ENCODE results near the gene C14orf132.

DNA sequence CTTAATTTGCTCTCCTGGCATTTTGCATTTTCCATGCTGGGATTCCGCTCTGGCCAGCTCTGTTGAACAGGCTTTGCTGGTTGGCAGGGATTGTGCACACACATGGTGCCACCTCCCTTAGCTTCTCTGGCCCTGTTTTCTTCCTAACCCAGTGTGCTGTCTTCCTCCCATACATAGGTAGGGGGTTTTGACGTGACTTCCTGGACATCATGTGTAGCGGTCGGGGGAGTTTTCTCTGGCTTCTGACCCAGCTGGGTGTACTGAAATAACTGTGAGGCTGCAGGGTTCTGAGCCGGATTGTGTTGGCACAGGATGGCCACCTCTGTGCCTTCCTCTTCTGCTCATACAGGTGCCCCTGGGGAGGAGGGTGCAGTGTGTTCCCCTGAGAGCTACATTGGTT is 25.7 kb downstream of the C14orf132 start:
- TF ChIP-seq POLR2A (IDR thresholded peaks at IDR 0.05) (no peak), POLR2AphosphoS5 (IDR thresholded peaks at IDR 0.05) (no peak)
- TF ChIP-seq, protein P1, sequence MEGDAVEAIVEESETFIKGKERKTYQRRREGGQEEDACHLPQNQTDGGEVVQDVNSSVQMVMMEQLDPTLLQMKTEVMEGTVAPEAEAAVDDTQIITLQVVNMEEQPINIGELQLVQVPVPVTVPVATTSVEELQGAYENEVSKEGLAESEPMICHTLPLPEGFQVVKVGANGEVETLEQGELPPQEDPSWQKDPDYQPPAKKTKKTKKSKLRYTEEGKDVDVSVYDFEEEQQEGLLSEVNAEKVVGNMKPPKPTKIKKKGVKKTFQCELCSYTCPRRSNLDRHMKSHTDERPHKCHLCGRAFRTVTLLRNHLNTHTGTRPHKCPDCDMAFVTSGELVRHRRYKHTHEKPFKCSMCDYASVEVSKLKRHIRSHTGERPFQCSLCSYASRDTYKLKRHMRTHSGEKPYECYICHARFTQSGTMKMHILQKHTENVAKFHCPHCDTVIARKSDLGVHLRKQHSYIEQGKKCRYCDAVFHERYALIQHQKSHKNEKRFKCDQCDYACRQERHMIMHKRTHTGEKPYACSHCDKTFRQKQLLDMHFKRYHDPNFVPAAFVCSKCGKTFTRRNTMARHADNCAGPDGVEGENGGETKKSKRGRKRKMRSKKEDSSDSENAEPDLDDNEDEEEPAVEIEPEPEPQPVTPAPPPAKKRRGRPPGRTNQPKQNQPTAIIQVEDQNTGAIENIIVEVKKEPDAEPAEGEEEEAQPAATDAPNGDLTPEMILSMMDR (IDR thresholded peaks at IDR 0.05): no peak
